Stimulated activated naive B cell treated with anti-CD40 and anti-IgM and Interleukin-4, amounts not matched to agents 10 μg/mL and 1 μg/mL and 100 μg/mL, for 72 hours (primary cell): ENCODE results near the gene DNER.
"Not testable (repeated sequence)": the region's sequence is repeated elsewhere in the genome, so short reads cannot be mapped to it uniquely, and the experiment has no call there.

ENCODE experiments used
- ATAC-seq, 2 donors: fragments of 150-1000 bp; cut with Tn5 transposase; replicated peaks; 2 replicates each; pipeline ENCODE4 v1.10.0; 2021; ENCODE audit warnings: moderate library complexity in 1 of 2
- DNase-seq: peaks from one replicate; pipeline ENCODE4 v3.0.0; 2021
- H3K27ac Mint-ChIP-seq: one replicate; pipeline ENCODE4 v1.8.0; 2022; ENCODE audit warnings: mild to moderate bottlenecking, mixed read lengths
- H3K27me3 Mint-ChIP-seq, 2 donors: one replicate each; pipeline ENCODE4 v1.8.0; 2022; ENCODE audit warnings: mixed read lengths in 2 of 2
- H3K36me3 Mint-ChIP-seq, 2 donors: one replicate each; pipeline ENCODE4 v1.8.0; 2022; ENCODE audit warnings: mixed read lengths in 2 of 2, mild to moderate bottlenecking in 1 of 2
- H3K4me1 Mint-ChIP-seq, 2 donors: one replicate each; pipeline ENCODE4 v1.8.0; 2022; ENCODE audit warnings: mixed read lengths in 2 of 2, mild to moderate bottlenecking in 1 of 2
- H3K4me3 Mint-ChIP-seq, 2 donors: one replicate each; pipeline ENCODE4 v1.8.0; 2022; ENCODE audit warnings: mild to moderate bottlenecking in 2 of 2, mixed read lengths in 2 of 2, moderate library complexity in 1 of 2
- H3K9me3 Mint-ChIP-seq, 2 donors: one replicate each; pipeline ENCODE4 v1.8.0; 2022; ENCODE audit warnings: mixed read lengths in 2 of 2, mild to moderate bottlenecking in 1 of 2

The DNER gene

DNA sequence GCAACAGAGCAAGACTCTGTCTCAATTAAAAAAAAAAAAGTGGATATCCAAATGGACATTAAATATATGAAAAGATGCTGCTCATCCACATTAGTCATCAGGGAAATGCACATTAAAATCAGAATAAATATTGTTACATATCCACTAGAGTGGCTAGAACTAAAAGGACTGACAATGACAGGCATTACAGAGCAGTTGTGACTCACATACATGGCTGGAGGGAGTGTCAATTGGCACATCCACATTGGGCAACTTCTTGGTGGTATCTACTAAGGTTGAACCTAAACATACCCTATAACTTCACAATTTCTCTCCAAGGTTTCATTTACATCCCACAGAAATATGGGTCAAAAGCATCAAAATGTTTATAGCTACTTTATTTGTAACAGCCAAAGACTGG lies 14.0 kb upstream of the DNER start:
- no peak for ATAC-seq
- Mint-ChIP-seq H3K27me3 (peaks cover 13 to 23% of the 10 kb centered on the region in 2 donors), H3K4me3 (no peak overlapping the region), H3K36me3 (no peaks in the 10 kb centered on the region), H3K4me1 (peaks cover 4 to 5% of the 10 kb centered on the region in 2 donors), H3K9me3 (no peaks in the 10 kb centered on the region), H3K27ac (no peak overlapping the region)
- no peak for DNase-seq

- Mint-ChIP-seq H3K9me3 (no peaks in the 10 kb centered on the region), H3K4me1 (peaks cover 4 to 5% of the 10 kb centered on the region in 2 donors), H3K27me3 (peaks cover 9 to 12% of the 10 kb centered on the region in 2 donors), H3K4me3 (no peak overlapping the region), H3K36me3 (no peaks in the 10 kb centered on the region), H3K27ac (no peak overlapping the region)
- no peak for DNase-seq
- no peak for ATAC-seq
Measured at GRCh38 chr2:229726643-229727042, 12.3 kb upstream of the DNER start.

- H3K27ac Mint-ChIP-seq, result no peak overlapping the region
- H3K36me3 Mint-ChIP-seq, result no peaks in the 10 kb centered on the region
- H3K4me1 Mint-ChIP-seq, result peaks cover 4 to 5% of the 10 kb centered on the region in 2 donors
- H3K27me3 Mint-ChIP-seq, result peaks cover 9 to 12% of the 10 kb centered on the region in 2 donors
- ATAC-seq (no peak), DNase-seq (no peak)
- H3K9me3 Mint-ChIP-seq, result no peaks in the 10 kb centered on the region
- H3K4me3 Mint-ChIP-seq, result no peak overlapping the region
Measured at GRCh38 chr2:229725716-229726574, 11.6 kb upstream of the DNER start.

GRCh38 chr2:229723192-229723591 lies 8.8 kb upstream of the DNER start:
- not testable (repeated sequence) for H3K36me3 Mint-ChIP-seq, H3K4me3 Mint-ChIP-seq, DNase-seq, H3K27ac Mint-ChIP-seq, H3K9me3 Mint-ChIP-seq, H3K4me1 Mint-ChIP-seq, ATAC-seq
- peaks cover 17 to 25% of the 10 kb centered on the region in 2 donors for H3K27me3 Mint-ChIP-seq

GRCh38 chr2:229719926-229720647 lies 5.7 kb upstream of the DNER start:
- ATAC-seq (no peak), DNase-seq (no peak)
- Mint-ChIP-seq H3K36me3 (no peaks in the 10 kb centered on the region), H3K9me3 (no peaks in the 10 kb centered on the region), H3K4me3 (no peak overlapping the region), H3K4me1 (peaks cover 4 to 11% of the 10 kb centered on the region in 2 donors), H3K27ac (no peak overlapping the region), H3K27me3 (peaks cover 34 to 53% of the 10 kb centered on the region in 2 donors)

DNA sequence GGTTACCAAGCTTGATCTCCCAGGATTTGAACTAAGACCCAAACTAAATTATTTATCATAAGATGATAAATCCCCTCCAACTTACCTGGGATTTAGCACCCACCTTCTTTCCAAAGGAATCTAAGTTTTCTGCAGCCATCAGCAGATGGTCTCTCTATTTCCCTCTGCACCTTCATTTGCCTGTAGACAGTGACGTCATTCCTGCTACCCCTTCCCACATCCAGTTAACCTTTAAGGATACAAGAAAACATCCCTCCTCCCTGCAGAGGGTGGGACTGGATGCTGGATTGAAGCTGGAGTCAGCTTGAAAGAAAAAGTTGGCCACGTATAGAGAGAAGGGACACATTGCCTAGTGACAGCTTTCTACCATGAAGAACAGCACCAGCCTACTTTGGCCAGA lies 3.7 kb upstream of the DNER start:
- H3K36me3 Mint-ChIP-seq, result no peaks in the 10 kb centered on the region
- H3K4me3 Mint-ChIP-seq, result no peak overlapping the region
- H3K27me3 Mint-ChIP-seq, result peaks cover 36 to 50% of the 10 kb centered on the region in 2 donors

GRCh38 chr2:229715895-229716507 lies 1.6 kb upstream of the DNER start:
- ATAC-seq (no peak), DNase-seq (no peak)
- peaks cover 52 to 71% of the 10 kb centered on the region in 2 donors for H3K27me3 Mint-ChIP-seq
- H3K4me3 Mint-ChIP-seq, result peak overlapping the region in 1 of 2 donors; percentile 36
- H3K27ac Mint-ChIP-seq, result no peak overlapping the region
- no peaks in the 10 kb centered on the region for H3K36me3 Mint-ChIP-seq
- H3K4me1 Mint-ChIP-seq, result peaks cover 7 to 18% of the 10 kb centered on the region in 2 donors
- H3K9me3 Mint-ChIP-seq, result peaks cover 0 to 4% of the 10 kb centered on the region in 2 donors

More for the DNA sequence above, 3.7 kb upstream of the DNER start:
- ATAC-seq (no peak), DNase-seq (no peak)
- Mint-ChIP-seq H3K4me1 (peaks cover 7 to 18% of the 10 kb centered on the region in 2 donors), H3K9me3 (no peaks in the 10 kb centered on the region), H3K27ac (no peak overlapping the region)

- H3K9me3 Mint-ChIP-seq, result peaks cover 0 to 4% of the 10 kb centered on the region in 2 donors
- peaks cover 61 to 75% of the 10 kb centered on the region in 2 donors for H3K27me3 Mint-ChIP-seq
- no peak overlapping the region for H3K27ac Mint-ChIP-seq
- H3K4me1 Mint-ChIP-seq, result peaks cover 7 to 18% of the 10 kb centered on the region in 2 donors
- peak overlapping the region; percentile 66 to 76 for H3K4me3 Mint-ChIP-seq
- no peaks in the 10 kb centered on the region for H3K36me3 Mint-ChIP-seq
- peak; percentile 54 to 57 for ATAC-seq
- peak; percentile 6 for DNase-seq
Measured at GRCh38 chr2:229714736-229715541, 584 bp upstream of the DNER start.

DNA sequence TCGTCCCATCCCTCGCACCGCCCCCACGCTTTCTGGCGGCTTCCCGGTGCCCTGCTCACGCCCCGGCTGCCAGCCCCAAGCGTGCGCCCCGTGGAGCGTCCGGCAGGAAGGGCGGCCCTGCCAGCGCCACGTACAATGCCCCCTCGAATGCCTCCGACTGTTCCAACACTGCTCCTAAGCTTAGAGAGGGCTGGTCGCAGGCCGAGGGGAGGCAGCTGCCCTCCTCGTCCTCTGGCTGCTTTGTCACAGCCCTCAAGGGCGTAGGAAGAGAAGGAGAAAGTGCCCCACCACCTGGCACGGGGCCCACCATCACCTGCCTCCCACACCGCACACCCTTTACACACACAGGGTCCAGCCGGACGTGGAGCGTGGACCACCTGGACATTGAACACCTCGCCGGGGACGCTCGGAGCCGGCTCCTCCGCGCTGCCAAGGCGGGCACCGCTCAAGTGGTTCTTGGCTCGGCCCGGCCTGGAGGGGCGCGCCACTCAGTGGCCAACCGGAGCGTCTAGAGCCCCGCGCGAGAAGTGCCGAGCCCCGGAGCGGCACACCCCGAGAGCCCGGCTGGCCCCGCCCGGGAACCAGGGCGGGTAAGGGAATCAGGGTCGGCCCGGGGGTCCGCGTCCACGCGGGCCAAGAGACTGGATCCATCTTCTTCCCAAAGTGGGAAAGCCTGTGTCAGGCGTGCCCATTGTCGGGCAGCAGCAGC lies 830 bp downstream of the DNER start:
- Mint-ChIP-seq H3K9me3 (peaks cover 0 to 4% of the 10 kb centered on the region in 2 donors), H3K4me1 (peaks cover 7 to 18% of the 10 kb centered on the region in 2 donors), H3K27me3 (peaks cover 56 to 69% of the 10 kb centered on the region in 2 donors), H3K27ac (no peak overlapping the region), H3K4me3 (peak overlapping the region; percentile 37 to 56), H3K36me3 (no peaks in the 10 kb centered on the region)
- peak; percentile 54 to 67 for ATAC-seq
- DNase-seq, result no peak

DNA sequence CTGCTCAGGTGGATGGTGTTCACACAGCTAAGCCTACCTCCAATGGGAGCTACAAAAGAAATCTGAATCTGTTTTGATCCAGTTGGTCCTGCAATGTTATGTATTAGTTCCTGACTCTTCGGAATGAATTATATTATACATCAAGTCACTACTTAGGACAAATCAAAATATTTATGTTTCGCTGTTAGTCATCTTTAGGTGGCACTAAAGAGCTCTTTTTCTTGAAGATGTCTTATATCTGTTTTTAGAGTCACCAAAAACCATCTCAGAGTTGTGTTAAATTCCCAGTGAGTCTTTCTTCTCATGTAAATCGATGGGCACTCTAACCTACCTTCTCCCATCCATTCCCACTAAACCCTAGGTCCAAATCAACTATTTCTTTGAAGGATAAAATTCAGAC lies 2.2 kb downstream of the DNER start:
- H3K27ac Mint-ChIP-seq, result no peak overlapping the region
- H3K9me3 Mint-ChIP-seq, result peaks cover 0 to 4% of the 10 kb centered on the region in 2 donors
- DNase-seq, result no peak
- H3K27me3 Mint-ChIP-seq, result peaks cover 58 to 70% of the 10 kb centered on the region in 2 donors
- H3K36me3 Mint-ChIP-seq, result no peaks in the 10 kb centered on the region
- no peak for ATAC-seq
- H3K4me3 Mint-ChIP-seq, result no peak overlapping the region
- H3K4me1 Mint-ChIP-seq, result peaks cover 7 to 18% of the 10 kb centered on the region in 2 donors

- Mint-ChIP-seq H3K36me3 (no peaks in the 10 kb centered on the region), H3K27me3 (peaks cover 47 to 55% of the 10 kb centered on the region in 2 donors), H3K4me3 (no peak overlapping the region), H3K9me3 (peaks cover 0 to 4% of the 10 kb centered on the region in 2 donors), H3K4me1 (peaks cover 1 to 2% of the 10 kb centered on the region in 2 donors), H3K27ac (no peak overlapping the region)
- ATAC-seq (no peak), DNase-seq (no peak)
Measured at GRCh38 chr2:229708335-229708734, 6.0 kb downstream of the DNER start.

DNA sequence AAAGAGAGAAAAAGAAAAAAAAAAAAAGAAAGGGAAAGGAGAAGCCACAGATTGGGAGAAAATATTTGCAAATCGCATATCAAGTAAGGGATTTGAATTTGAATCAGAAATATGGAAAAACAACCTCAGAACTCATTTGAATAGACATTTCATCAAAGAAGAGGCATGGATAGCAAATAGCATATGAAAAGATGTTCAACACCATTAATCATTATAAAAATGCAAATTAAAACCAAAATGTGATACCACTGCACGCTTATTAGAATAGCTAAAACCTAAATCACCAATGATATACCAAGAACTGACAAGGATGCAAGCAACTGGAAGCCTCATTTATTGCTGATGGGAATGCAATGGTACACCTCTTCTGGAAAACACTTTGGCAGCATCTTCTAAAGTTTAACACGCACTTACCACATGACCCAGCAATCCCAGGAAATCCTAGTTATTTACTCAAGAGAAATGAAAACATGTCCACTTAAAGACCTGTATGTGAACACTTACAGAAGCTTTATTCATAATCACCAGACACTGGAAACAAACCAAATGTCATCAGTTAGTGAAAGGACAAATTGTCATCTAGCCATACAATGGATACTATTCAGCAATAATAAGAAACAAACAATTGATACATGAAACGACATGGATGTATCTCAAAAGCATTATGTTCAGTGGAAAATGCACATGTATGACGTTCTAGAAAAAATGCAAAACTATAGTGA lies 10.3 kb downstream of the DNER start:
- H3K9me3 Mint-ChIP-seq, result no peaks in the 10 kb centered on the region
- DNase-seq, result no peak
- no peak overlapping the region for H3K27ac Mint-ChIP-seq
- no peak overlapping the region for H3K4me3 Mint-ChIP-seq
- H3K36me3 Mint-ChIP-seq, result no peaks in the 10 kb centered on the region
- peaks cover 26 to 28% of the 10 kb centered on the region in 2 donors for H3K27me3 Mint-ChIP-seq
- no peak for ATAC-seq
- H3K4me1 Mint-ChIP-seq, result no peaks in the 10 kb centered on the region

GRCh38 chr2:229701716-229702115 lies 12.6 kb downstream of the DNER start:
- Mint-ChIP-seq H3K4me1 (no peaks in the 10 kb centered on the region), H3K36me3 (no peaks in the 10 kb centered on the region), H3K27ac (no peak overlapping the region), H3K9me3 (no peaks in the 10 kb centered on the region), H3K27me3 (peaks cover 20 to 32% of the 10 kb centered on the region in 2 donors), H3K4me3 (no peak overlapping the region)
- ATAC-seq (no peak), DNase-seq (no peak)
